Endothelial cell (in vitro differentiated cells): ENCODE data around the gene HSPA9. TPM values are rescaled to one million over a fixed set of nuclear protein-coding genes. Genes with fewer than 3 reads are reported as not detected.

Experiments used
- DNase-seq: peaks from one replicate; pipeline ENCODE4 v3.0.0; 2021; ENCODE audit warnings: low spot score
- H3K27ac Mint-ChIP-seq: one replicate; pipeline ENCODE4 v1.8.0; 2021; ENCODE audit warnings: mixed read lengths, inconsistent platforms; ENCODE audit not compliant: unreplicated experiment
- H3K27me3 Mint-ChIP-seq: one replicate; pipeline ENCODE4 v1.8.0; 2021; ENCODE audit warnings: mild to moderate bottlenecking, moderate library complexity, mixed read lengths, inconsistent platforms; ENCODE audit not compliant: unreplicated experiment
- H3K36me3 Mint-ChIP-seq: one replicate; pipeline ENCODE4 v1.8.0; 2021; ENCODE audit warnings: mild to moderate bottlenecking, low read depth, mixed read lengths, inconsistent platforms; ENCODE audit not compliant: unreplicated experiment
- H3K4me1 Mint-ChIP-seq: one replicate; pipeline ENCODE4 v1.8.0; 2021; ENCODE audit warnings: mild to moderate bottlenecking, mixed read lengths, inconsistent platforms; ENCODE audit not compliant: unreplicated experiment
- H3K4me3 Mint-ChIP-seq: one replicate; pipeline ENCODE4 v1.8.0; 2021; ENCODE audit warnings: mild to moderate bottlenecking, mixed read lengths, inconsistent platforms; ENCODE audit not compliant: unreplicated experiment
- H3K9me3 Mint-ChIP-seq: one replicate; pipeline ENCODE4 v1.8.0; 2021; ENCODE audit warnings: mixed read lengths, inconsistent platforms; ENCODE audit not compliant: unreplicated experiment
- CTCF ChIP-seq: fragments of 200-600 bp; sonication (generic); IDR thresholded peaks from one replicate; pipeline ENCODE4 v1.5.0; 2021; ENCODE audit warnings: antibody characterized with exemption; ENCODE audit not compliant: unreplicated experiment
- total RNA-seq: library from RNA; stranded (reverse); fragmentation: NEBNext Ultra II Directional; extraction: Animal tissue kit (Norgen Biotek cat#: 25700); gene quantifications from one replicate; pipeline ENCODE4 v1.2.1, GENCODE V29; 2021; ENCODE audit not compliant: unreplicated experiment

Gene HSPA9
- total RNA-seq, 1 donor from 2014 or later, result 128 TPM

DNA sequence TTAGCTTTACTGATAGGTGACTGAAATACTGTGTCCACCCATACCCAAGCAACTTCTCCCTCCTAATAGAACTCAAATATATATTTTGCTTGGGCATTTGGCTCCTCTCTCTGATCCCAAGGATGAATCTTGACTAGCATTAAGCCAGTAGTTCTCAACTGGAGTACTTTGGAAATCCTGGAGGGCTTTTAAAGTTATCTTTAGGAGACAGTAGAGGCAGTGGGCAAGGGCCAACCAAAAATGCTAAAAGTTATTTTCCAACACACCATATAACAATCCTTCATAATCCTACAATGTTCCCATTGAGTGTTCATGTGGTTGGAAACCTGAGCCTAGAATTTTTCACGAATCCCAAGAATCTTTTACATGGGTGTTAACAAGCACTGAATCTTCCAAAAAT is 21.1 kb downstream of the HSPA9 start:
- H3K27me3 Mint-ChIP-seq, result peaks cover 3% of the 10 kb centered on the region
- H3K4me3 Mint-ChIP-seq, result no peak overlapping the region
- no peaks in the 10 kb centered on the region for H3K4me1 Mint-ChIP-seq
- H3K36me3 Mint-ChIP-seq, result peaks cover 34% of the 10 kb centered on the region
- no peak for DNase-seq
- H3K27ac Mint-ChIP-seq, result no peak overlapping the region
- no peak for TF ChIP-seq CTCF
- H3K9me3 Mint-ChIP-seq, result no peaks in the 10 kb centered on the region

GRCh38 chr5:138553437-138554095 is 21.6 kb downstream of the HSPA9 start:
- peaks cover 3% of the 10 kb centered on the region for H3K27me3 Mint-ChIP-seq
- no peaks in the 10 kb centered on the region for H3K9me3 Mint-ChIP-seq
- no peaks in the 10 kb centered on the region for H3K4me1 Mint-ChIP-seq
- no peak for DNase-seq
- H3K4me3 Mint-ChIP-seq, result no peak overlapping the region
- H3K36me3 Mint-ChIP-seq, result peaks cover 30% of the 10 kb centered on the region
- no peak for TF ChIP-seq CTCF
- H3K27ac Mint-ChIP-seq, result no peak overlapping the region

GRCh38 chr5:138552657-138553056 is 22.5 kb downstream of the HSPA9 start:
- Mint-ChIP-seq H3K4me1 (peaks cover 3% of the 10 kb centered on the region), H3K36me3 (peaks cover 23% of the 10 kb centered on the region), H3K27me3 (peaks cover 3% of the 10 kb centered on the region), H3K9me3 (no peaks in the 10 kb centered on the region), H3K27ac (no peak overlapping the region), H3K4me3 (no peak overlapping the region)
- no peak for TF ChIP-seq CTCF
- no peak for DNase-seq

GRCh38 chr5:138549414-138549813 is 25.8 kb downstream of the HSPA9 start:
- DNase-seq, result no peak
- Mint-ChIP-seq H3K27me3 (peaks cover 2% of the 10 kb centered on the region), H3K4me3 (no peak overlapping the region), H3K4me1 (peaks cover 13% of the 10 kb centered on the region), H3K9me3 (no peaks in the 10 kb centered on the region), H3K27ac (no peak overlapping the region), H3K36me3 (peaks cover 3% of the 10 kb centered on the region)
- no peak for TF ChIP-seq CTCF

DNA sequence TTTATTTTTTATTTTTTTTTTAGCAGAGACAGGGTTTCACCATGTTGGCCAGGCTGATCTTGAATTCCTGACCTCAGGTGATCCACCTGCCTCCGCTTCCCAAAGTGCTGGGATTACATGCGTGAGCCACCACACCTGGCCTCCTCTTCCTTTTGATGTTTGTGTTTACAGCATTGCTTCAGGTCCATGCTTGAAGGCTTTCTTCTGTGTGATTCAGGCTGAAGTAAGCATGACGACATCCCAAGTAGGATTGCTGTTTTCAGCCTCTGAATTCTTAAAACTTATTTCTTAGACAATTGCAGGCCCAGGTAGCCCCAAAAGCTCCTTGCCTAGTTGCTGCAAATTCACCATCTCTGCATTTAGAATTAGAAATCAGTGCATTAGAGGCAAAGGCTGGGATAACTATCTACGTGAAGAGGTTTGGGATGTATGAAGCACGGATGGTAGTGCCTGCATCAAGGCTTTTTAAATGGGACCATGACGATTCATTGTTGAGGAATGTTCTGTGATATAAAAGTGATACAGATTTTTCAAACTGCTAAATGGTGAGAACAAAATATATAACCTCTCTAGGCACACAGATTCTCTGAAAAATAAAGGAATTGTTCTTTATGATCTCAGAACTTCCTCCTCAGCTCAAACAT is 29.2 kb downstream of the HSPA9 start:
- Mint-ChIP-seq H3K27ac (no peak overlapping the region), H3K4me1 (peaks cover 37% of the 10 kb centered on the region), H3K4me3 (no peak overlapping the region), H3K9me3 (no peaks in the 10 kb centered on the region), H3K36me3 (peaks cover 5% of the 10 kb centered on the region), H3K27me3 (peaks cover 17% of the 10 kb centered on the region)
- no peak for DNase-seq
- TF ChIP-seq CTCF, result no peak
